GM21717 (cell line): Measurements from ENCODE around the gene A1CF.

ENCODE experiments used
- ATAC-seq: cut with Tn5 transposase; IDR thresholded peaks from one replicate; pipeline ENCODE4 v1.9.1; 2021; ENCODE audit warnings: mild to moderate bottlenecking, moderate library complexity; ENCODE audit not compliant: unreplicated experiment

The A1CF gene

GRCh38 chr10:50862719-50863118, 22.7 kb downstream of the A1CF start:
- ATAC-seq, result no peak

- no peak for ATAC-seq
Observed at GRCh38 chr10:50861370-50861769, 24.1 kb downstream of the A1CF start.

GRCh38 chr10:50857579-50857978, 27.8 kb downstream of the A1CF start:
- no peak for ATAC-seq

GRCh38 chr10:50855461-50855860, 30.0 kb downstream of the A1CF start:
- ATAC-seq, result no peak

- no peak for ATAC-seq
Observed at GRCh38 chr10:50855015-50855414, 30.4 kb downstream of the A1CF start.

GRCh38 chr10:50853557-50853956, 31.9 kb downstream of the A1CF start:
- no peak for ATAC-seq

- ATAC-seq, result no peak
Observed at GRCh38 chr10:50851884-50852671, 33.3 kb downstream of the A1CF start.

GRCh38 chr10:50850578-50851230, 34.7 kb downstream of the A1CF start:
- no peak for ATAC-seq

GRCh38 chr10:50846753-50847152, 38.7 kb downstream of the A1CF start:
- no peak for ATAC-seq

- ATAC-seq, result no peak
Observed at GRCh38 chr10:50837095-50837494, 48.3 kb downstream of the A1CF start.

- no peak for ATAC-seq
Observed at GRCh38 chr10:50832171-50832751, 53.2 kb downstream of the A1CF start.

- no peak for ATAC-seq
Observed at GRCh38 chr10:50830066-50830465, 55.4 kb downstream of the A1CF start.

GRCh38 chr10:50824782-50825181, 60.6 kb downstream of the A1CF start:
- ATAC-seq, result no peak

- ATAC-seq, result no peak
Observed at GRCh38 chr10:50823789-50824188, 61.6 kb downstream of the A1CF start.

- ATAC-seq, result no peak
Observed at GRCh38 chr10:50809596-50809995, 75.8 kb downstream of the A1CF start.

GRCh38 chr10:50807851-50808776, 77.3 kb downstream of the A1CF start:
- no peak for ATAC-seq

GRCh38 chr10:50805981-50806622, 79.3 kb downstream of the A1CF start:
- ATAC-seq, result no peak

- ATAC-seq, result no peak
Observed at GRCh38 chr10:50799595-50799994, 85.8 kb downstream of the A1CF start.

GRCh38 chr10:50798297-50798696, 87.1 kb downstream of the A1CF start:
- ATAC-seq, result no peak

GRCh38 chr10:50796693-50797092, 88.7 kb downstream of the A1CF start:
- no peak for ATAC-seq

- ATAC-seq, result no peak
Observed at GRCh38 chr10:50794490-50794889, 90.9 kb downstream of the A1CF start.
